HUES64 (cell line): ENCODE results near the gene PXDN.
"Not testable (repeated sequence)": the region's sequence is repeated elsewhere in the genome, so short reads cannot be mapped to it uniquely, and the experiment has no call there.

Experiments
- H3K27ac ChIP-seq: 2 replicates; pipeline ENCODE4 v1.7.0; 2013; ENCODE audit warnings: low read depth, low read length, inconsistent platforms
- H3K27me3 ChIP-seq: 2 replicates; pipeline ENCODE4 v1.6.1; 2013; ENCODE audit warnings: mild to moderate bottlenecking, low read length; ENCODE audit not compliant: insufficient read depth
- H3K36me3 ChIP-seq: 2 replicates; pipeline ENCODE4 v1.6.1; 2013; ENCODE audit warnings: mild to moderate bottlenecking, low read length; ENCODE audit not compliant: insufficient read depth
- H3K4me1 ChIP-seq: 2 replicates; pipeline ENCODE4 v1.6.1; 2013; ENCODE audit warnings: mild to moderate bottlenecking, low read length, moderate library complexity; ENCODE audit not compliant: insufficient read depth
- H3K4me3 ChIP-seq: 2 replicates; pipeline ENCODE4 v1.5.1; 2013; ENCODE audit warnings: mild to moderate bottlenecking, low read length, moderate library complexity
- H3K9ac ChIP-seq: 2 replicates; pipeline ENCODE4 v1.6.1; 2013; ENCODE audit warnings: mild to moderate bottlenecking, low read depth, low read length
- H3K9me3 ChIP-seq: 2 replicates; pipeline ENCODE4 v1.6.1; 2013; ENCODE audit warnings: low read depth, low read length; ENCODE audit not compliant: insufficient read depth
- WGBS: fragments of 150-250, 120-280 bp; methylation state at CpG from one replicate; pipeline ENCODE4 v1.1.7; 2013; ENCODE audit warnings: missing lambda C conversion rate; 5-methylcytosine and 5-hydroxymethylcytosine counted together

PXDN gene

DNA sequence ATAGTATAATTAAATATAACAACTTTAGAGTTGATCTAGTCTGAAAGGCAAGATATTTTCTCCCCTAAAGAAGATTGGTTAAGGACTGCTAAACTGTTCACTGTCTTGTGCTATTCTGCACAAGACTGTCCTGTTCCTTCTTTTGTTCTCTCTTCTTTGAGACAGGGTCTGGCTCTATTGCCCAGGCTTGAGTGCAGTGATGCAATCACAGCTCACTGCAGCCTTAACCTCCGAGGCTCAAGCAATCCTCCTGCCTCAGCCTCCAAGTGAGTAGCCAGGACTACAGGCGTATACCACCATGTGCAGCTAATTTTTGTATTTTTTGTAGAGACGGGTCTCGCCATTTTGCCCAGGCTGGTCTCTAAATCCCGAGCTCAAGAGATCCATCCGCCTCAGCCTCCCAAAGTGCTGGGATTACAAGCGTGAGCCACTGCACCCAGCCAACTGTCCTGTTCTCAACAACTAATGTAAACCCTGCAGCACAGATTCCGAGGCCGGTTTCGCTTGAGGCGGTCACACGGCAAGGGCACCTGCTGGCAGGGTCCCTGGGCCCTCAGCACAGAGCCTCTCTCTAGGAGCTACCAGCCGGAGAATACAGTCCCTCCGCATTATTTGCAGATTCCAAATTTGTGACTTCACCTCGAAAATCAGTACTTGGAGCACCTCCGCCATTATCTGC, 16.4 kb downstream of the PXDN start:
- H3K36me3 ChIP-seq, result no peaks in the 10 kb centered on the region
- H3K4me1 ChIP-seq, result peaks cover 43% of the 10 kb centered on the region
- 94% methylated on average over 16 of the region's 16 CpGs for WGBS
- H3K27ac ChIP-seq, result no peak overlapping the region
- H3K9ac ChIP-seq, result no peak overlapping the region
- no peak overlapping the region for H3K4me3 ChIP-seq
- H3K27me3 ChIP-seq, result peaks cover 3% of the 10 kb centered on the region; the same call in 1 of the 2 replicates
- H3K9me3 ChIP-seq, result no peaks in the 10 kb centered on the region

DNA sequence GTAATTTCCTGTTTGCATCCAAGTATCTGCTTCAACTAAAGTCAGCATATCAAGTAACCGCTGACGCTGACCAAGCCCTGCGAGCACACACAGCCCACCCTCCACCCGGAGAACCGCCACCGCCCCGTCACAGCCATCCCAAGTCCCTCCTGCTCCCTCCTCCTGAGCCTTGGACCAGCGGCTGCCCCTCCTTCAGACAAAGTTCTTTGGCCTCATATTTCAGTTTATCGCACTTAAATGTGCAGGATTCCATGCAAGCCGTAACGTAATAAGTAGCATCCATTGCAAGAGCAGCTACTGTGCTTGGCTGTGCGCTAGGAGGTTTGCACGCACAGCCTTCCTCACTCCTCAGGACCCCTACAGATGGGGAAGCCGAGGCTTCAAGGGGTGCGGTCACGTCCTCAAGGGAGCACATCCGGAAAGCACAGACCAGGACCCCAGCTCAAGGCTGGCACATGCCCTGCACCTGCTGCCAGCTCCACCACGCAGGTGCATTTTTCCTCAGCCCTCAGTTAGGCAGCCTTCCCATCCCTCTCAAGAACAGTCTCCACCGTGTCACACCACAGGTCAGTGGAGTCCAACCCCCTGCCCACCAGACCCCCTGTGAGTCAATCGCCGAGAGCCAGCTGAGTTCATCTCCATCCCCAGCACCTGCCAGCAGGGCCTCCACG, 17.1 kb downstream of the PXDN start:
- peaks cover 3% of the 10 kb centered on the region; the same call in 1 of the 2 replicates for H3K27me3 ChIP-seq
- H3K4me1 ChIP-seq, result peaks cover 40% of the 10 kb centered on the region
- H3K27ac ChIP-seq, result no peak overlapping the region
- WGBS, result 91% methylated on average over 21 of the region's 22 CpGs
- no peaks in the 10 kb centered on the region for H3K9me3 ChIP-seq
- H3K4me3 ChIP-seq, result no peak overlapping the region
- H3K9ac ChIP-seq, result no peak overlapping the region
- no peaks in the 10 kb centered on the region for H3K36me3 ChIP-seq

DNA sequence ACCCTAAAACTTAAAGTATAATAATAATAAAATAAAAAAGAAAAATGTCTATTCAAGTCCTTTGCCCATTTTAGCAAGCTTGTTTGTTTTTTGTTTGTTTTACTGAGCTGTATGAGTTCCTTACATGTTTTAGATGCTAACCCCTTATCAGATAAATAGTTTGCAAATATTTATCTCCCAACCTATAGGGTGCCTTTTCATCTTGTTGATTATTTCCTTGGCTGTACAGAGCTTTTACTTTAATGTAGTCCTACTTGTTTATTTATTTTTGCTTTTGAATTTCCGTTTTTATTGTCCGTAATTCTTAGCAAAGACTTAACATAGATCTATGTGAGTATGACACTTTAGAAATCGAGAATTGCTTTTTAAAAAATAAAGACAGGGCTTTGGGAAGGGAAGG, 17.8 kb downstream of the PXDN start:
- no peak overlapping the region for H3K4me3 ChIP-seq
- H3K9me3 ChIP-seq, result no peaks in the 10 kb centered on the region
- no peaks in the 10 kb centered on the region for H3K27me3 ChIP-seq
- WGBS, result 93% methylated on average over 3 of the region's 3 CpGs
- no peak overlapping the region for H3K27ac ChIP-seq
- no peaks in the 10 kb centered on the region for H3K36me3 ChIP-seq
- H3K9ac ChIP-seq, result no peak overlapping the region
- peaks cover 34% of the 10 kb centered on the region for H3K4me1 ChIP-seq

DNA sequence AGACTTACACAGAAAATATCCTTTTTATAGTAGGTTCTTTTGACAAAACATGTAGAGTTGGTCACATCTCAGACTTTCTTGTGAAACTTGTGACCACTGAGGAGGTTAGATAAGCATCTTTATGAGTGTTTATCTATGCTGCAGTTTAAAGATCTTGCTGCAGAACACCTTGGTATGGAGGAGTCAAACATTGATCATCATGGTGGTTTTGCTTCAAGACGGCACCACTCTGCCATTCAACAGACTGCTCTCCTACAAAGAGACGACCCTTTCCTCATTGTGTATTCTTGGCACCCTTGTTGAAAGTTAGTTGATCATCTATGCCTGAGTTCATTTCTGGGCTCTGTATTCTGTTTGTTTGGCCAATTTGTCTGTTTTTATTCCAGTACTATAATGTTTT, 20.0 kb downstream of the PXDN start:
- not testable (repeated sequence) for H3K9ac ChIP-seq, H3K4me3 ChIP-seq, H3K27ac ChIP-seq, H3K36me3 ChIP-seq, H3K9me3 ChIP-seq, H3K27me3 ChIP-seq
- 92% methylated on average over 2 of the region's 2 CpGs for WGBS
- peaks cover 16% of the 10 kb centered on the region for H3K4me1 ChIP-seq

DNA sequence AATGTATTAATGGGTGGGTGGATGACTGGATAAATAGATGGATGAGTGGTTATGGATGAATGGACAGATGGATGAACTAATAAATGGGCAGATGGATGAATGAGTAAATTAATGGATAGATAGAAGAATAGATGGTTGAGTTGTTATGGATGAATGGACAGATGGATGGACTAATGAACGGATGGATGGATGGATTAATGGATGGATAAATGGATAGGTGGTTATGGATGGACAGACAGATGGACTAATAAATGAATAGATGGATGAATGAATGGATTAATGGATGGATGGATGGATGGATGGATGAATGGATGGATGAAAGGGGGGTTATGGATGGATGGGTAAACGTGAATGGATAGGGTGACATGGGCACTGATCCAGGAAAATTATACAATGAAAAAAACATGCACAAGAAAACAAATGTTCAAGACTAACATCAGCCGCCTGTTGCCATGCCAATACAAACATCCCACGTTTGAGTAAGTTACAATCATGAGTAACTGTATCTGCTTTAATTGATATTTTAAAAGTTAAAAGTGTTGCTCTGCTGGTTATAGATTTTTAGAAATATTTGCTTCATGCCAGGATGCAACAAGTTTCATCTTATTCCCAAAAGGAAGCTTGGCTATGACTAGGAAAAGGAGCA, 20.8 kb downstream of the PXDN start:
- Histone ChIP-seq H3K4me3 (no peak overlapping the region), H3K27ac (no peak overlapping the region), H3K9ac (no peak overlapping the region), H3K36me3 (no peaks in the 10 kb centered on the region), H3K27me3 (no peaks in the 10 kb centered on the region), H3K4me1 (peaks cover 7% of the 10 kb centered on the region), H3K9me3 (no peaks in the 10 kb centered on the region)
- 94% methylated on average over 4 of the region's 4 CpGs for WGBS

DNA sequence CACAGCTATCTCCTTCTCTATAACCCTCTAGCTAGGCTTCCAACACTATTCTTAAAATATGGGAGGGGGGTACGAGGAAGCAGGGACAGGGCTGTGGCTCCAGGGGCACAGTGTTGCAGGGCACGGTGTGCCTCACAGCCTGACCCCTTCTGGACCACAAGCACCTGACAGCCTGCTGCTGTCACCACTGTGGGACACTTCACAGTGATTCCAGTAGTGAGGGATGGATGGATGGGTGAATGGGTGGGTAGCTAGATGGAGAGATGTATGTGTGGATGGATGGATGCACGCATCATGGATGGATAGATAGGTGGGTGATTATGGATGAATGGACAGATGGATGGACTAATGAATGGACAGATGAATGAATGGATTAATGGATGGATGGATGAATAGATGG, 21.6 kb downstream of the PXDN start:
- Histone ChIP-seq H3K27ac (no peak overlapping the region), H3K4me1 (peaks cover 4% of the 10 kb centered on the region; the same call in 1 of the 2 replicates), H3K9me3 (no peaks in the 10 kb centered on the region), H3K4me3 (no peak overlapping the region), H3K27me3 (no peaks in the 10 kb centered on the region), H3K9ac (no peak overlapping the region), H3K36me3 (no peaks in the 10 kb centered on the region)
- 92% methylated on average over 3 of the region's 3 CpGs for WGBS

DNA sequence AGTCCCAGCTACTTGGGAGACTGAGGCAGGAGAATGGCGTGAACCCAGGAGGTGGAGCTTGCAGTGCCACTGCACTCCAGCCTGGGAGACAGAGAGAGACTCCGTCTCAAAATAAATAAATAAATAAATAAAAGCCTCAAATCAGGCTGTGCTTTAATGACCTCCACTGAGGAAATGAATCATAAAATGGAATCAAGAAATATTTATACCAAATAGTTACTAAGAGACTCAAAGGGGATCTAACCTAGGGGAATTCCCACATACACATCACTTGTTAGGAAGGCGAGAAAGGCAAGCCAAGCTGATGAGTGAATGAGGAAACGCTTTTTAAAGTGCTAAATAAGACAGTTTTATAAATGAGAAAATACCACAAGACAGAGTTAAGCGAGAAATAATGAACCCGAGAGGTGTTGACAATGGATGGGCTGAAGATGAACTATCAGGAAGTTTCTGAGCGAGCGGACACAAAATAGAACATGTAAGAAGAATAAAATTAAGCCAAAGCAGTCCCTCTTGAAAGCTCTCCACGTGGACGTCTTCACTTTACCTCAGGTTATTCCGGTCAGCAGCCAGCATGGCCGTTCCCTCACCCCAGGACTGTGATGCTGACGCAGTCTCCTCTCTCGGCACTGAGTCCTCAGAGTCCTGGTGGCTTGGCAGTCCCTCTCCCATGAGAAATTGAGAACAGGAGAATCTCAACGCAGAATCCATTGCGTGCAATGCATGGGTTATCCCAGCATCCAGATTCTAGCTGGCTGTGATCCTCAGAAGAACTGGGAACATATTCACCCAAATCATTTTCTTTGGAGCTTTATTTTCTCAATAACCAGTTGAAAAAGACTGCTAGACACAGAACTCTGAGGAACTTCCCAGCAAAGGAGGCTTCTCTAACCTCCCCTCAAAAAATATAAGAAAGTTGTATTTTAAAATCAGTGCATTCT, 22.3 kb downstream of the PXDN start:
- Histone ChIP-seq H3K36me3 (no peaks in the 10 kb centered on the region), H3K4me1 (peaks cover 11% of the 10 kb centered on the region; the same call in 1 of the 2 replicates), H3K9ac (no peak overlapping the region), H3K4me3 (no peak overlapping the region), H3K27ac (no peak overlapping the region), H3K9me3 (no peaks in the 10 kb centered on the region), H3K27me3 (no peaks in the 10 kb centered on the region)
- 94% methylated on average over 15 of the region's 16 CpGs for WGBS

DNA sequence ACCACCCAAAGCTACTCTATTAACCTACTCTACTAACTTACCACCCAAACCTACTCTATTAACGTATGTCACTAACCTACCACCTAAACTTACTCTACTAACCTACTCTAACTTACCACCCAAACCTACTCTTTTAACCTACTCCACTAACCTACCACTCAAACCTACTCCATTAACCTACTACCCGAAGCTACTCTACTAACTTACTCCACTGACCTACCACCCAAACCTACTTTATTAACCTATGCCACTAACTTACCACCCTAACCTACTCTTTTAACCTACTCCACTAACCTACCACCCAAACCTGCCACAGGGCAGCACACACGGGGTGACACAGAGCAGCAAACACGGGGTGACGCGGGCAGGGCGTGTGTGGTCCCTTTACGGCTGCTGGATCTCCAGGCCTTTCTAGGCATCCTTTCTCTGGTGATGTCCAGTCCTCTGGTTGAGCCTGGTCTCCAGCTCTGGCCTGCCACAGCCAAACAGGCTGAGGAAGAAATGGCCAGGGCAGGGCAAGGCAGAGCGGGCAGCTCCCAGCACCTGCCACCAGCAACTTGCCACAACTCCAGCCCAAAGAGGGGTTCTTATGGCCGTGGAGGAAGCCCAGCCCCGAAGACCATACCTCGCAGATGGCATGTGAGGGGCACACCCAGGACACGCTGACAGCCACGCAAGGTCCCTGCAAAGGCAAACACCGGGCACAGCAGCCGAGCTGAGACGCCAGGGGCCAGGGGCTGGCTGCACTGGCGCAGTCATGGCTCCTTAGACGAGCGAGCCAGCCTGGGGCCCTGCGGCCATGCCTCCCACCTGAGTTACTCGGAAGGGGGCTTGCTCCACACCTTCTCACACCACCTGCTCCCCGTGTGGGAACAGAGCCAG, 25.7 kb downstream of the PXDN start:
- no peaks in the 10 kb centered on the region for H3K9me3 ChIP-seq
- WGBS, result 95% methylated on average over 23 of the region's 23 CpGs
- H3K4me1 ChIP-seq, result peaks cover 22% of the 10 kb centered on the region
- H3K4me3 ChIP-seq, result no peak overlapping the region
- no peak overlapping the region for H3K9ac ChIP-seq
- H3K27me3 ChIP-seq, result no peaks in the 10 kb centered on the region
- H3K27ac ChIP-seq, result no peak overlapping the region
- no peaks in the 10 kb centered on the region for H3K36me3 ChIP-seq

DNA sequence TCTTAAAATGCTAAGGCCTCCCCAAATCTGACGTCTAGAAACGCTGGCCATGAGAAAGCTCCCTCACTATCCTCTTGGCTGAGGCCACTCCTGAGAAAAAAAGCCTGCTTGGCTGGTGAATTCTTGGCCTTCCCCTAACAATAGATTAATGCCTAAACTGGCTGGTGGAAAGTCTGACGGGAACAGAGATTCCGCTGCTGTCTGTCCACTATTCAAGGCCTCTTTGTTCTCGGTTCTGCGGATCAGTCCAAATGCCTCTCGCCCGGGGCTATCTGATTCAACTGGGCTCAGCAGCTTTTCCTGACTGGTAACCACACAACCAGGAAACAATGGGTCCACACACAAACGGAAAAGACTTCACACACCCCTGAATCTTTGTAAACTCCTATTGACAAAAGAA, 27.2 kb downstream of the PXDN start:
- Histone ChIP-seq H3K27me3 (no peaks in the 10 kb centered on the region), H3K4me3 (no peak overlapping the region), H3K27ac (no peak overlapping the region), H3K36me3 (no peaks in the 10 kb centered on the region), H3K9me3 (no peaks in the 10 kb centered on the region), H3K4me1 (peaks cover 22% of the 10 kb centered on the region), H3K9ac (no peak overlapping the region)
- 76% methylated on average over 9 of the region's 9 CpGs for WGBS

DNA sequence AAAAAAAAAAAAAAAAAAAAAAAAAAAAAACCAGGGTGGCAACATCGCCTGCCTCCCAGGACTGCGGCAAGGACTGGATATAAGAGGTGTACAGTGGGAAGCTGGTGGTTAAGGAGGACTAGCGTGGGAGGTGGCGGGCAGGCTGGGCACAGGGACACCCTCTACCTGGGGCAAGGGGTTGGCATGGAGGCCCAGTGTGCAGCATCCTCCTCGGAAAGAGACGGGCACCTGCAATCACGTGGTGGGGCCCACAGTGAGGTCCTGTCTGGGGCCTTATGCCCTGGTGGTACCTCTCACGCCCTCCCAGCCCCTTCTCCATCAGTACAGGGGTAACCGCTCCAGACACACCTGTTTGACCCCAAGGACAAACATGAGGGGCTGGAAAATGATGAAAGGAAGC, 27.9 kb downstream of the PXDN start:
- no peak overlapping the region for H3K27ac ChIP-seq
- no peaks in the 10 kb centered on the region for H3K27me3 ChIP-seq
- H3K4me3 ChIP-seq, result no peak overlapping the region
- no peaks in the 10 kb centered on the region for H3K9me3 ChIP-seq
- WGBS, result 95% methylated on average over 9 of the region's 9 CpGs
- peaks cover 22% of the 10 kb centered on the region for H3K4me1 ChIP-seq
- H3K9ac ChIP-seq, result no peak overlapping the region
- no peaks in the 10 kb centered on the region for H3K36me3 ChIP-seq
